ENCODE data around the gene SMYD3. TPM values are rescaled to one million over a fixed set of nuclear protein-coding genes. Genes with fewer than 3 reads are reported as not detected.
A peak's percentile ranks its signal among the peaks of the same experiment; 100 is the strongest.

SMYD3 gene
- total RNA-seq, 6 experiments from 2014 or later: 6.3 to 10.0 (median 6.6) TPM

DNA sequence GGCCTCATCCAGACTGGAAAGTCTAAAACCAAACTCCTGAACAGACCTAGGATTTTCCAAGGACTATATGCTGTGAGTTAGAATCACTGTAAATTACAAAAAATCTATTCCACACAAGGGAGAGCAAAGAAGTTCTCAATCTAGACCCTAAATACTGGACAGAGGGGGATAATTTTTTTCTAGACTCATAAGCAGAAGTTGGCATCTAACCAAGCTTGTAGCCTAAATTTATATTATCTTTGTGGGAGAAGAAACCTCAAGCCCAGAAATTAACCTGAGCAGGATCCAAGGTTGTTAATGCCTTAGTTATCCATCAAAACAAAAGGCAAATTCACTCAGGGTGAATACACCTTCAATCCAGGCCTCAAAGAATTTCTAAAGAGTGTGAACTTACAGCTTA is 290.2 kb downstream of the SMYD3 start:
- no peak for TF ChIP-seq POLR2A (IDR thresholded peaks at IDR 0.05)
- TF ChIP-seq, protein P1, sequence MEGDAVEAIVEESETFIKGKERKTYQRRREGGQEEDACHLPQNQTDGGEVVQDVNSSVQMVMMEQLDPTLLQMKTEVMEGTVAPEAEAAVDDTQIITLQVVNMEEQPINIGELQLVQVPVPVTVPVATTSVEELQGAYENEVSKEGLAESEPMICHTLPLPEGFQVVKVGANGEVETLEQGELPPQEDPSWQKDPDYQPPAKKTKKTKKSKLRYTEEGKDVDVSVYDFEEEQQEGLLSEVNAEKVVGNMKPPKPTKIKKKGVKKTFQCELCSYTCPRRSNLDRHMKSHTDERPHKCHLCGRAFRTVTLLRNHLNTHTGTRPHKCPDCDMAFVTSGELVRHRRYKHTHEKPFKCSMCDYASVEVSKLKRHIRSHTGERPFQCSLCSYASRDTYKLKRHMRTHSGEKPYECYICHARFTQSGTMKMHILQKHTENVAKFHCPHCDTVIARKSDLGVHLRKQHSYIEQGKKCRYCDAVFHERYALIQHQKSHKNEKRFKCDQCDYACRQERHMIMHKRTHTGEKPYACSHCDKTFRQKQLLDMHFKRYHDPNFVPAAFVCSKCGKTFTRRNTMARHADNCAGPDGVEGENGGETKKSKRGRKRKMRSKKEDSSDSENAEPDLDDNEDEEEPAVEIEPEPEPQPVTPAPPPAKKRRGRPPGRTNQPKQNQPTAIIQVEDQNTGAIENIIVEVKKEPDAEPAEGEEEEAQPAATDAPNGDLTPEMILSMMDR (IDR thresholded peaks at IDR 0.05): no peak
- Histone ChIP-seq H3K4me3 (no peak overlapping the region), H3K9me3 (no peaks in the 10 kb centered on the region), H3K4me1 (no peaks in the 10 kb centered on the region), H3K36me3 (no peaks in the 10 kb centered on the region), H3K27ac (no peak overlapping the region), H3K27me3 (no peaks in the 10 kb centered on the region)
- DNase-seq: no peak
- intact Hi-C loops (cut with DNase I): no loop called here
- no peak for ATAC-seq

DNA sequence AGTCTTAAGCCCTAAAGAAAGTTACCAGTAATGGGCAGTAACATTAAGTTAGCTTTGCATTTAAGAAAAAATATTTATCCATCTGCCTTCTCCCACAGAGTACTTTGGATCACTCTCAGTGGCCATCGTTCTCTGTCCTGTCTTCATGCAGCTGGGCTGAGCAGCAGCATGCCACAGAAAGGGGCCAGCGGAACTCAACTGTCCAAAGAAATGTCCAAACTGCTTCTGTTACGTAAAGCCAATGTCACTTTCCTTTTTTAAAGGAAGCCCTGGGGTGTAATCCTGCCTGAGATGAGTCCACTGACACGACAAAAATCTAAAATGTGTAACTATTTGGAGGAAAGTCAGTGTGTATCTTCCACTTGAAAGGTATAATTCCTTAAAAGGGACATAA is 291.6 kb downstream of the SMYD3 start:
- no peaks in the 10 kb centered on the region for H3K27me3 ChIP-seq
- intact Hi-C loops (cut with DNase I): no loop called here
- ATAC-seq (no peak), DNase-seq (no peak)
- H3K9me3 ChIP-seq: no peaks in the 10 kb centered on the region
- H3K36me3 ChIP-seq: no peaks in the 10 kb centered on the region
- H3K4me1 ChIP-seq: no peaks in the 10 kb centered on the region
- no peak for TF ChIP-seq POLR2A (IDR thresholded peaks at IDR 0.05)
- TF ChIP-seq, protein P1 (IDR thresholded peaks at IDR 0.05): no peak
- H3K4me3 ChIP-seq: no peak overlapping the region
- no peak overlapping the region for H3K27ac ChIP-seq
- 44% methylated on average over 4 of the region's 4 CpGs for WGBS (ENCODE audit: insufficient coverage, low coverage, low lambda C conversion rate, missing lambda C conversion rate)

DNA sequence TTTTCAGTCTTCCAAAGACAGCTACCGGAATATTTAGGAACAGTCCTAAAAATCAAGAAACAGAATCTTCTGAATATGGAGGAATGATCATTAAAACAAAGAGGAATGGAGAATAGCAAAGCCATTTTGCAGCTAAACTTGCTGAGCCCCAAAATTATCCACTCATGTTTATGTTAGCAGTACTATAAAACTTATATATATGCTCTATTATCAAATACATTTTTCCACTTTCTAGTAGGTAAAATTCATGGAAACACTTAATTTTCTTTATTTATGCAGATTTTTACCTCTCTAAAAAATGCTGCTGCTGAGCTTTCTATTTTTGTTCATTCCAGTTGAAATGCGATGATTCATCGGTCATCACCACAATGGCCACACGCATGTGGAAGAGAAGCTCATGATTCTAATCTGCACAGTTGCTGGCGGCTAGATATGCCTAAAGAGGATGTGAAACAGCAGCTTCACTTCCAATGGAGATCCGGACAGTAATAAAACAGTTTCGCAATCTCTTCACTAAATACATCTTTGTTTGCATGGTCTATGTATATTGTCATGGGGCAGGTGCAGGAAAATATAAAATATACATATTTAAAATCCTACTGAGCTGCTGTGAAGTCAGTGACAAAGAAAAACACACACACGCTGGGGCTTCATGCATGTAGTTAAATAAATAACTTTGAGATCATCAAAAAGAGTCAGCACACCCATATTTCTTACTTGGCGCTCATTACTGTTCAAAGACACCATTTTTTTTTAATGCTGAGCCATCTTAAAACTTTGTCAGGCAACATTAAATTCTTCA is 292.2 kb downstream of the SMYD3 start:
- ATAC-seq: peak; percentile 69 to 89 (median 86)
- TF ChIP-seq, protein P1 (IDR thresholded peaks at IDR 0.05): no peak
- no peak for TF ChIP-seq POLR2A (IDR thresholded peaks at IDR 0.05)
- Histone ChIP-seq H3K27ac (no peak overlapping the region), H3K36me3 (no peaks in the 10 kb centered on the region), H3K9me3 (no peaks in the 10 kb centered on the region), H3K4me1 (no peaks in the 10 kb centered on the region), H3K27me3 (no peaks in the 10 kb centered on the region), H3K4me3 (no peak overlapping the region)
- DNase-seq: peak in 1 of 3 donors; percentile 28
- 76% methylated on average over 9 of the region's 9 CpGs for WGBS (ENCODE audit: insufficient coverage, low coverage, low lambda C conversion rate, missing lambda C conversion rate)
- intact Hi-C loops (cut with DNase I): no loop called here

DNA sequence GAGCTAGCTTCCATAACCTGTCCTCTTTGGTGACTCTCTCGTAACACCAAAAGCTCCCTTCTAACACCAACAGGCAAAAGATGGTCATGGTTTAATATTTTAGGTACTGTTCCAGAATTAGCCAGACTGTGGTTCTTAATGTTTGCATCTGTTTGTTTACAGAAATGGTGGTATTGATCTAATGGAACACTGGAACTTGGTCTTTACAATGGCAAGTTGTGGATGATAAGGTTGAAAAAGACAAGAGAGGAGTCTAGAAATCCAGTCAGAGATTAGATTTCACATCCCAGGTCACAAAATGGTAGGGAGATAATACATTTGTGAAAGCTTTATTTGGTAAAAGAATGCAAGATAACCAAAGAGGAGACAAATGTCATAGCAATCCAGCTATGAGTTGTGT is 293.1 kb downstream of the SMYD3 start:
- intact Hi-C loops (cut with DNase I): no loop called here

More for the DNA sequence above, 293.1 kb downstream of the SMYD3 start:
- Histone ChIP-seq H3K4me1 (no peaks in the 10 kb centered on the region), H3K27me3 (no peaks in the 10 kb centered on the region), H3K9me3 (no peaks in the 10 kb centered on the region), H3K27ac (no peak overlapping the region), H3K36me3 (no peaks in the 10 kb centered on the region), H3K4me3 (no peak overlapping the region)
- WGBS (ENCODE audit: insufficient coverage, low coverage, low lambda C conversion rate, missing lambda C conversion rate): 100% methylated on average over 1 of the region's 1 CpG
- DNase-seq (no peak), ATAC-seq (no peak)
- no peak for TF ChIP-seq POLR2A (IDR thresholded peaks at IDR 0.05)
- TF ChIP-seq, protein P1 (IDR thresholded peaks at IDR 0.05): no peak
